Keratinocyte (primary cell): ENCODE measurements around the gene GJC1. TPM values are rescaled to one million over a fixed set of nuclear protein-coding genes. Genes with fewer than 3 reads are reported as not detected.

ENCODE experiments used
- DNase-seq: peaks from one replicate; pipeline ENCODE4 v3.0.0-alpha.2; 2011; ENCODE audit warnings: low read depth, missing footprints, low spot score
- FAIRE-seq: peaks from 2 replicates; lab custom pipeline; 2011; peaks lifted over from hg19 to GRCh38; lab: Jason Lieb, UNC
- H2AFZ ChIP-seq: 2 replicates; pipeline ENCODE4 v1.6.0; 2012; ENCODE audit warnings: low read length, control low read depth, inconsistent platforms; ENCODE audit not compliant: control insufficient read depth
- H3K27ac ChIP-seq: 2 replicates; pipeline ENCODE4 v1.5.1; 2011; ENCODE audit warnings: low read length; ENCODE audit not compliant: control insufficient read depth, insufficient read depth
- H3K27me3 ChIP-seq: 3 replicates; pipeline ENCODE4 v1.6.0; 2011; ENCODE audit warnings: low read length; ENCODE audit not compliant: control insufficient read depth, insufficient read depth; ENCODE audit errors: extremely low read depth
- H3K36me3 ChIP-seq, 2 experiments: 2 replicates in 1 of 2; 3 replicates in 1 of 2; pipeline ENCODE4 v1.5.1; 2011; ENCODE audit warnings: low read length in 2 of 2, mild to moderate bottlenecking in 1 of 2; ENCODE audit not compliant: control insufficient read depth in 2 of 2, insufficient read depth in 2 of 2; ENCODE audit errors: extremely low read depth in 1 of 2
- H3K4me1 ChIP-seq: 3 replicates; pipeline ENCODE4 v1.5.1; 2011; ENCODE audit warnings: low read length; ENCODE audit not compliant: control insufficient read depth, insufficient read depth; ENCODE audit errors: extremely low read depth
- H3K4me2 ChIP-seq: 3 replicates; pipeline ENCODE4 v1.6.0; 2011; ENCODE audit warnings: low read depth, low read length; ENCODE audit not compliant: control insufficient read depth, insufficient read depth; ENCODE audit errors: extremely low read depth
- H3K4me3 ChIP-seq, 3 experiments: fragments of 200-600 bp in 1 of 3; sonication (generic) in 1 of 3; 2 replicates in 2 of 3; 3 replicates in 1 of 3; pipeline ENCODE4 v1.5.1; 2011 to 2016; ENCODE audit warnings: low read length in 3 of 3, mild to moderate bottlenecking in 3 of 3, control low read depth in 2 of 3, inconsistent platforms in 1 of 3, low read depth in 1 of 3, mixed read lengths in 1 of 3, mixed run types in 1 of 3, moderate library complexity in 1 of 3; ENCODE audit not compliant: control insufficient read depth in 2 of 3, insufficient read depth in 2 of 3; ENCODE audit errors: extremely low read depth in 1 of 3
- H3K79me2 ChIP-seq: 2 replicates; pipeline ENCODE4 v1.6.0; 2012; ENCODE audit warnings: low read length; ENCODE audit not compliant: control insufficient read depth, insufficient read depth
- H3K9ac ChIP-seq: 3 replicates; pipeline ENCODE4 v1.6.0; 2011; ENCODE audit warnings: low read length; ENCODE audit not compliant: control insufficient read depth, insufficient read depth; ENCODE audit errors: extremely low read depth
- H3K9me1 ChIP-seq: 3 replicates; pipeline ENCODE4 v1.6.0; 2011; ENCODE audit warnings: low read length; ENCODE audit not compliant: control insufficient read depth, insufficient read depth; ENCODE audit errors: extremely low read depth
- H3K9me3 ChIP-seq: 2 replicates; pipeline ENCODE4 v1.5.1; 2012; ENCODE audit warnings: low read depth, low read length; ENCODE audit not compliant: control insufficient read depth
- H4K20me1 ChIP-seq: 3 replicates; pipeline ENCODE4 v1.6.0; 2011; ENCODE audit warnings: low read length; ENCODE audit not compliant: control insufficient read depth, insufficient read depth; ENCODE audit errors: extremely low read depth
- EZH2 ChIP-seq: IDR thresholded peaks from one replicate; pipeline ENCODE4 v1.6.1; 2012; ENCODE audit warnings: inconsistent platforms, mild to moderate bottlenecking, low read length, moderate library complexity
- dilution Hi-C: fragments of 300-500 bp; cut with MboI; formaldehyde crosslinking; loops from one replicate; pipeline ENCODE4 v1.7.0; 2020; ENCODE audit warnings: low sequenced_read_pairs; ENCODE audit not compliant: extremely low pct_ligation_motif_present
- polyA plus RNA-seq, 5 experiments: library from polyadenylated mRNA; depleted of rRNA in 3 of 5; stranded (reverse) in 3 of 5; stranded (forward) in 1 of 5; unstranded in 1 of 5; fragments of >200 nt; gene quantifications; 1 replicate in 1 of 5; 2 replicates in 3 of 5; 3 replicates in 1 of 5; pipeline versions ENCODE4 v1.2.1 to v1.2.3, GENCODE V29; 2011 to 2012; ENCODE audit warnings: missing spikeins in 2 of 5, low read depth in 1 of 5, low replicate concordance in 1 of 5
- TF ChIP-seq, protein P1 (sequence below), 3 experiments: IDR thresholded peaks in 1 of 3; conservative IDR thresholded peaks in 1 of 3; optimal IDR thresholded peaks in 1 of 3; 2 replicates in 2 of 3; 3 replicates in 1 of 3; pipeline versions ENCODE3 to v1.5.1; 2011; ENCODE audit warnings: low read length in 3 of 3, mild to moderate bottlenecking in 3 of 3, moderate library complexity in 2 of 3, control low read depth in 1 of 3, inconsistent platforms in 1 of 3; ENCODE audit not compliant: insufficient read depth in 2 of 3; ENCODE audit errors: extremely low read depth in 1 of 3

Gene GJC1
- polyA plus RNA-seq, 1 donor (not counting 4 experiments of a cell fraction or from before 2014, with no cell fraction given) = 11.1 TPM

GRCh38 chr17:44754276-44754675 is 75.8 kb downstream of the GJC1 start:
- TF ChIP-seq, protein P1, sequence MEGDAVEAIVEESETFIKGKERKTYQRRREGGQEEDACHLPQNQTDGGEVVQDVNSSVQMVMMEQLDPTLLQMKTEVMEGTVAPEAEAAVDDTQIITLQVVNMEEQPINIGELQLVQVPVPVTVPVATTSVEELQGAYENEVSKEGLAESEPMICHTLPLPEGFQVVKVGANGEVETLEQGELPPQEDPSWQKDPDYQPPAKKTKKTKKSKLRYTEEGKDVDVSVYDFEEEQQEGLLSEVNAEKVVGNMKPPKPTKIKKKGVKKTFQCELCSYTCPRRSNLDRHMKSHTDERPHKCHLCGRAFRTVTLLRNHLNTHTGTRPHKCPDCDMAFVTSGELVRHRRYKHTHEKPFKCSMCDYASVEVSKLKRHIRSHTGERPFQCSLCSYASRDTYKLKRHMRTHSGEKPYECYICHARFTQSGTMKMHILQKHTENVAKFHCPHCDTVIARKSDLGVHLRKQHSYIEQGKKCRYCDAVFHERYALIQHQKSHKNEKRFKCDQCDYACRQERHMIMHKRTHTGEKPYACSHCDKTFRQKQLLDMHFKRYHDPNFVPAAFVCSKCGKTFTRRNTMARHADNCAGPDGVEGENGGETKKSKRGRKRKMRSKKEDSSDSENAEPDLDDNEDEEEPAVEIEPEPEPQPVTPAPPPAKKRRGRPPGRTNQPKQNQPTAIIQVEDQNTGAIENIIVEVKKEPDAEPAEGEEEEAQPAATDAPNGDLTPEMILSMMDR (optimal IDR thresholded peaks at IDR 0.05 in 1 of 3, IDR thresholded peaks at IDR 0.05 in 1 of 3, conservative IDR thresholded peaks at IDR 0.05 in 1 of 3; ENCODE audit: extremely low read depth in 1 of 3, insufficient read depth in 2 of 3, low read length in 3 of 3) = no peak
- TF ChIP-seq EZH2 = no peak
- Histone ChIP-seq H3K9me1 (no peaks in the 10 kb centered on the region), H3K27me3 (peaks cover 17% of the 10 kb centered on the region), H3K4me3 (no peak overlapping the region), H3K4me1 (no peaks in the 10 kb centered on the region), H3K27ac (no peak overlapping the region), H3K79me2 (no peaks in the 10 kb centered on the region), H3K9me3 (no peaks in the 10 kb centered on the region), H2AFZ (no peak overlapping the region), H4K20me1 (no peaks in the 10 kb centered on the region), H3K9ac (no peak overlapping the region), H3K4me2 (no peak overlapping the region), H3K36me3 (peaks cover 0 to 7% of the 10 kb centered on the region in 2 experiments)
- DNase-seq = no peak
- dilution Hi-C loops = no loop called here
- FAIRE-seq = no peak

DNA sequence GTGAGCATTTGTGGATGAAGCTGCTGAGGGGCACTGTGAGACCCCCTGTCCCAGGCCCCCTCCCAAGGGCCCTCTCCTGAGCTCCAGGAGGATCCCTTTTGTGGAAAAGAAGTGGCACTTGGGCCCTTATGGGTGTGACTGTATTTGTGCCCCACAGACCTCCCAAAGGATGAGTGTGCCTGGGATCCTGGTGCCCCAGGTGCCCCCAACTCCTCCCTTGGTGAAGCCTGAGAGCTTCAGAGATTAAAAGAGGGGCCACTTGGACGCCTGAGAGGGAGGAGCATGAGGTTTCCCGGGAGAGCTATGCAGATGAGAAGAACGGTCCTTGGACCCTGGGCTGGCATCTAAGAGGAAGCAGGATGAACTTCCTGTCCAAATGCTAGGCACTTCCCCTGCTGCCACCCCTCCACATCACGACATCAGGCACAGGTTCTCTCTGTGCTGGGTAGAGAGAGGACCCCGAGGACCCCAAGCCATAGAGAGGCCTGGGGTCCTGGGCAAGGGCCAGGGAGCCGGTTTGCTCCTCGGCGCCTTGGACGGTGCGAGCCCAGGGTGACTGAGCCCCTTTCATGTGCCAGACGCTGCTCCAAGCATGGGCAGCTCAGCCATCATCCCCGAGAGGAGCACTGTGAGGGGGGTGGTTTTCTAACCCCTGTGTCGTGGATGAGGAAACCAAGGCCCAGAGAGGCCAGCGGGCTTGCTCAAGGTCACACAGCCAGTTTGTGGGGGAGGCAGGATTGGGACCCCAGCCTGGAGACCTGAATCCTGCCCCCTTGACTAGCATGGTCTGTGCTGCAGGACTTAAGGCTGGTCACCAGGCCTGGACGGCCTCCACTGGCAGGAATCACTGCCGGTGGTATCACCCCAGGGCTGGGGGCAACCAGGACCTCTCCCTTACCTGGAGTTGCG is 76.9 kb downstream of the GJC1 start:
- Histone ChIP-seq H4K20me1 (no peaks in the 10 kb centered on the region), H3K4me1 (no peaks in the 10 kb centered on the region), H3K36me3 (peaks cover 0 to 12% of the 10 kb centered on the region in 2 experiments), H3K27me3 (peaks cover 11% of the 10 kb centered on the region), H3K9me1 (no peaks in the 10 kb centered on the region), H2AFZ (no peak overlapping the region), H3K9me3 (no peaks in the 10 kb centered on the region), H3K9ac (no peak overlapping the region), H3K79me2 (no peaks in the 10 kb centered on the region), H3K4me2 (no peak overlapping the region), H3K27ac (no peak overlapping the region), H3K4me3 (no peak overlapping the region)
- FAIRE-seq (no peak), DNase-seq (no peak)
- dilution Hi-C loops = no loop called here
- TF ChIP-seq, protein P1 (optimal IDR thresholded peaks at IDR 0.05 in 1 of 3, IDR thresholded peaks at IDR 0.05 in 1 of 3, conservative IDR thresholded peaks at IDR 0.05 in 1 of 3; ENCODE audit: extremely low read depth in 1 of 3, insufficient read depth in 2 of 3, low read length in 3 of 3) = no peak
- TF ChIP-seq EZH2 = no peak
